Measurements from ENCODE around the gene SSRP1.
A peak's percentile ranks its signal among the peaks of the same experiment; 100 is the strongest.
"Not testable (repeated sequence)": the region's sequence is repeated elsewhere in the genome, so short reads cannot be mapped to it uniquely, and the experiment has no call there.

The SSRP1 gene

DNA sequence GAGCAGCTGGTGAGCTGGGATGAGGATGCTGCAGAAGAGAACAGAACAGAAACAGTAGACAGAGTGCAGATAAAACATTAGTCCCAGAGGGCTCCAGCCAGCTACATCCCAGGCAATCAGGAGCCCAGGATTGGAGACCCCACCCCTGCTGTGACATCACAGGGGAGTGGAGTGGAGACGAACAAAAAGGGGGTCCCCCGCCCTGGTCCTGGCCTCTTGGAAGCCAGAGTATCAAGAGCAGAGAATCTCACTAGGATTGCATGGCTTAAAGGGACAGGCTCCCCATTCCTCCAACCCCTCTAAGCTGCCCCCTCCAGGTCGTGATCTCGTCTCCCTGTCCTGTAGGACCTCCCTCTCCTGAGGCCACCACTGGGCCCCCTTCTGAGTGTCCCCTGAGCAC lies 2.5 kb upstream of the SSRP1 start, which contains the start of gene P2RX3:
TSS of gene P2RX3 (plus strand) at position 211 of the 400 bp plus-strand sequence. CDS start 199 bp downstream, outside the sequence.
- no peak for DNase-seq (ENCODE audit: low read depth)

DNA sequence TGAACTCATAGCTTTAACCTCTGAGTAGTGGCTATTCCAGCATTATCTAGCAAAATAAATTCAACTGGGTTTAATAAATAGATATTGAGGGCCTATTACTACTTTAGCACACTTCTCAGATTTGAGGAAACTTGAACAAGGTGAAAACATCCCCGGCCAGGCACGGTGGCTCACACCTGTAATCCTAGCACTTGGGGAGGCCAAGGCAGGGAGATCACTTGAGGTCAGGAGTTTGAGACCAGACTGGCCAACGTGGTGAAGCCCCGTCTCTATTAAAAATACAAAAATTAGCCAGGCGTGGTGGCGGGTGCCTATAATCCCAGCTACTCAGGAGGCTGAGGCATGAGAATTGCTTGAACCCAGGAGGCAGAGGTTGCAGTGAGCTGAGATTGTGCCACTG lies 1.2 kb upstream of the SSRP1 start:
- DNase-seq (ENCODE audit: low read depth): not testable (repeated sequence)

DNA sequence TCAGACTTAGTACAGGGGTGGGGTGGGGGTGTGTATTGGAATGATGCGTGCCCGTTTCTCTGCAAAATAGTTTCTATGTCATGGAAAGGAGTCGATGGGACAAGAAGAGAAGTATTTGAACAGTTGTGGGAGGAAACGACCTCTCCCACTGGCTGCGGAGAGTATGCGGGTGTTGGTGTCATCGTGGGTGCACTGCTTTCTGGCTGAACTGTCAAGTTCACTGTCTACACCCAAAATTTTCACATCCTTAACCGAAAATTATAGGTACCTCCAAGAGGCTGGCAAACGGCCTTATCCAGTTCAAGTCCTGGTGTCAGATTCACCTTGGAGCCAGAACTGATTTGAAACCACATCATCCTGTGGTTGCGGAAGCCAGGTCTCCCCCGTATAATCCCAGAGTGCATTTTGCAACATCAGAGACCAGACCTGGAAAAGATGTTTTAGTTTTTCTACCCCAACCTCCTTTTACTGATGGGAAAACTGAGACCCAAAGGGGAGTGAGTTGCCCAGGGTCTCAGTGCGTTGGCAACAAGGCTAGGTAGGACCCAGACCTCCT lies 497 bp upstream of the SSRP1 start:
- DNase-seq (ENCODE audit: low read depth): no peak

DNA sequence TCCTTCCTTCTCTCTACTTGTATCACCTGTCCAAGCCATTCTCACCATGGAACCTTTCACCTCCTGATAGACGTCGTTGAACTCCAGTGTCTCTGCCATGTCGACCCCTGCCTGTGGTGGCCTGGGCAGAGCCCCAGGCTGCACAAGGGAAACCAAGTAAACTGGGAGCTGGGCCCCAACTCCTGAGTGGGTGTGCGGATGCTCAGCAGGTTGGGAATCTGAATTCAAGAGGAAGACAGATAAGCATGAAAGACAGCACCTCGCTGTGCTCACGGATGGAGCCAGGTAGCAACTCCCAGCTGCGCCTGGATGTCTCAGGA lies 709 bp downstream of the SSRP1 start:
- DNase-seq (ENCODE audit: low read depth): no peak

DNA sequence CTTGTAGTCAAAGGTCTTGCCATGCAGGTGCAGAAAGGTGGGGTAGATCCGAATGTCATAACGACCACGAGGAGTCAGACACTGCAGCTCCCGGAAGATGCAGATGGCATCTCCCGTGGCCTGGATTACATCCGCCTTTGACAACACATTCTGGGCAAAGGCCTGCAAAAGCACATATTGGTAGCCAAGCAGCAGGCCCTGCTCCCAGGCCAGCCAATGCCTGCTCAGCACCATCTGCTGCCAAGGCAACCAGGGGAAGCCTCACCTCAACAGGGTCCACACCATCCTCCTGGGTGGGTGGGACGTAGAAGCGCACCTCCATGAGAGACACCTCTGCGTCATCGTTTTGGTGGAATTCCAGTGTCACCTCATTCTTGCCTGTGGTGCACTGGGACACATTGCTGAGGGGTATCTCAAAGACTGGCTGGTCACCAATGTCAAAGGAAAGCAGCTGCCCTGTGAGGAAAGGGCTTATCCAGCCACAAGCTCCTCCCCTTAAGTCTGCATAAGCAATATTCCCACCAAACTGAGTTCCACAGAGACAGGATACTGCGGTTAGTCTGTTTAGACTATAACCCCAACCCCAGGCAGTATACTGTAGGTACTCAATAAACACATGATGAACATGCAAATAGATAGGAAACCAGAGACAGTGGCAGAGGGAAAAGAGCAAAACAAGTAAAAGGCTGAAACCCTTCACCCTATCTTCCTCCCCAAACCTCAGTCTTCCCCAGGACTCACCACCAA lies 2.8 kb downstream of the SSRP1 start:
- no peak for DNase-seq (ENCODE audit: low read depth)

DNA sequence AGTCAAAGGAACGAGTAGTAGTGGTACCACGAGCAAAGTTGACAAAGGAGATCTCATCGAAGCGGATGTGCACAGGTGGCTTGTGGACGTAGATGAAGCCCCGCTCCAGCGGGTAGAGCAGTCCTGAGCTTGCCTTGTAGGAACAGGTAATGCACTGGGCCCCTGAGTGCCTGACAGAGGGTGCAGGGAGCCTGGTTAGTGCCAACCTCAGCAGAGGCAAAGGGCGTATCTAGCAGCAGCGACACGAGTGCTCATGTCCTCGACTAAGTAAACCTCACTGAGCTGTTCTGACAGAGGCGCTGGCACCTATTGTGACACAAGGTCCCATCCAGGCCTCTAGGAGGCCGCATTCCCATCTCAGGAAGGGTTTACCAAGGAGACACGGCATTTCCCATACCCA lies 4.0 kb downstream of the SSRP1 start:
- DNase-seq (ENCODE audit: low read depth): no peak

DNA sequence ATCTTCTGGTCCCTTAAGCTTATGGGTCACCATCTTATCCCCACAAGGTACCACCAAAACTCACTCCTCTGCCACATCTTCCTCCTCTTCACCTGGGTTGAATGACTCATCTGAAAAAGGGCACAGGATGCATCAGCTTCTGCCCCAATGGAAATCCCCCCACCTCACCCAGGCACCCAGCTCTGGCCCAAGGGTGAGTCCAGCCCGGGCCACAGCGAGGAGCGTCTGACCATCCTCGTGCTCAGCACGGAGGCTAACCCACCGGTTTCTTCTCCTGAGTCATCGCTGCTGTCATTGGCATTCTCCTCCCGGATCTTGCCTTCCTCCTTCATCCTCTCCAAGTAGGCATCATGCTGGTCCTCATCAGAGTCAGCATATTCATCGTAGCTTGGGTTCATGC lies 5.7 kb downstream of the SSRP1 start:
- DNase-seq (ENCODE audit: low read depth): no peak

DNA sequence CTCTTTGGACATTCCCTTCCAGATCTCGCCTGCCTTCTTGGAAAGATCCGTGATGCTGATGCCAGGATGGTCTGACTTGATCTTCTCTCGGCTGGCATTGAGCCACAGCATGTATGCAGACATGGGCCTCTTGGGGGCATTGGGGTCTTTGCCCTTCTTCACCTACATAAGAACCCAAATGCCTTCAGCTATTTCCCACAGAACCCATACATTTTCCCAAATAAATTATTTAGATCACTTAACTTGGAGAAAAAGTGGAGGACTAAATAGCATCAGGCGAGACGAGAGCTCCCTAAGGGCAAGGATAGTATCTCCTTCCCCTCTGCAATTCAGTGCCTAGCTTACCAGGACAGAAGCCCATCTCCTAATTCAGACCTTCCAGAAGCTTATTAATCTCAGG lies 8.0 kb downstream of the SSRP1 start:
- no peak for DNase-seq (ENCODE audit: low read depth)

DNA sequence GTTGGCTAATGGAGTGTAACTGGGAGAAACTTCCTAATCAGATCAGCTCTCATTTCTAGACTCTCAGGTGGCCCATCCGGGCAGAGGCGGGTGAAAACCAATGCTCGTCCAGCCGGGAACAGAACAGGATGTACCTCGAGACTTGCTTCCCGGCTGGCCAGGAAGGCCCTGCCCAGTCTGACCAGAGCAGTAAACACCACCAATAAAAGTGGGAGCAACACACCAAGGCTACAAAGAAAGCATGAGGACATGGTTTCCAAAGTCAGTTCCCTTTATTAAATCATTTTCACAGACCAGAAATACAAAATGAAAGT lies 10.0 kb downstream of the SSRP1 start:
- no peak for DNase-seq (ENCODE audit: low read depth)

DNA sequence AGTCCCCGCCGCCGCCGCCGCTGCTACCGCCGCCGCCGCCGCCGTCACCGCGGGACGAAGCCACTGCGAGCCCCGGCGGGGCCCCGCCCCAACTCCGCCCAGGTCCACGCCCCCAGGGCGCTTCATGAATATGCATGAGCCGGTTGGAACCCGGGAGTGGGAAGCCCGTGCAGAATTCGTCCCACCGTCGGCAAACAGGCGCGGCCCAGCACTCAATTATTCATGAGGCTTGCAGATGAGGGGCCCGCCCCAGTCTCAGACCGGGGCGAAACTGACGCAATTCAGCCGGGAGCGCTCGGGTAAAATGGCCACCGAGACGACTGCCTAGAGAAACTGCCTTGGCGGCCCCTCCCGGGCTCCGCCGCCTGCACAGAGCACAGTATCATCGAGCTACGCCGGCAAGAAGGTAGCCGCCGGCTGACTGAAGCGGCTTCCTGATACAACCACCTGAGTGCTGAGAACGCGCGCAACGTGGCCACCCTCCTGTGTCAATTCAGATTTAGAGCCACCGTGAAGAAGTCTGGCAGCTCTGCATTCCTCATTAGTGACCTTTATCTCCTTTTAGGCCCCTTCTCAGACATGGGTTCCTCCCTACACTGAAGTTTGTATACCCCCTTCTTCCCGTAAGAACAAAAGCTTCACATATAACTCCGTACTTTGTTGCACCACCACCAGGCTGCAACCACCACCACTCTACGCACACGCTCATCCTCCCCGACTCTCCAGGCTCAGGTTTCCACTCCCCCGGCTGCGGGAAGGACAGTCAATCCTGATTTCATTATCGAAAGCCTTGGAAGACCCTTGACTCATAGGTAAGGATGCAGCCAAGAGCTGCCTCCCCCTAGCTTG lies 10.6 kb downstream of the SSRP1 start, which contains the start of gene TNKS1BP1:
TSS of gene TNKS1BP1 (minus strand) at position 67 of the 849 bp plus-strand sequence. CDS start 3,067 bp downstream, outside the sequence.
- peak; percentile 81 for DNase-seq (ENCODE audit: low read depth)

DNA sequence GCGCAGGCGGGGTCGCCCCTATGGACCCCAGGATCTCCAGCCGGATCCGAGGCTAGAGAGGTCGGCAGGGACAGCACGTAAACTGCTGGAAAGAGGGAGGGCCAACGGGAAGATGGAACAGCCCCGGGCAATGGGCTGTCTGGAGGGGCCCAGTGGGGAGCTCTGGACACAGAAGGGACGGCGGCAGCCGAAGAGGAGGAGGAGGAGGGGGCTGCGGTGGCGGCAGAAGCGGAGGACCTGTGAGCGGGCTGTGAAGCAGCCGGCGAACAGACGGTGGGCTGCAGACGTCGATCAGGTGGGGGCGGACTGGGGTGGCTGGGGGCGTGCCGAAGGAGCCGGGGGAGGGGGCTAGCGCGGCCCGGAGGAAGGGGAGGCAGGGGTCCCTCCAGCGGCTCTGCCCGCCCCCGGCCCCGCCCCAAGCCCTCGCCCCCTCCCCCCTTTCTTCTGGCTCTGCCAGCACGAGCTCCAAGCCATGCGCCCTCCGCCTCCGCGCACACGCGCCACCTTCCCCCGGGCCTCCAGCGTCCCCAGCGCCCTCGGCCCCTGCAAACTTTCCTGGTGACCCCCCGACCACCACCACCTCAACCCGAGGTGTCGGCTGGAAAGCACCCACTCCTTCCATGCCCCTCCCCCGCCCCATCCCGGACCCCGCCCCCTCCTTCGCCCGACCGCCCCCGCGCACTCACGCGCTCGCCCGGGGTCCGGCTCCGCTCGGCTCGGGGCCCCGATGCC lies 11.4 kb downstream of the SSRP1 start:
- no peak for DNase-seq (ENCODE audit: low read depth)

DNA sequence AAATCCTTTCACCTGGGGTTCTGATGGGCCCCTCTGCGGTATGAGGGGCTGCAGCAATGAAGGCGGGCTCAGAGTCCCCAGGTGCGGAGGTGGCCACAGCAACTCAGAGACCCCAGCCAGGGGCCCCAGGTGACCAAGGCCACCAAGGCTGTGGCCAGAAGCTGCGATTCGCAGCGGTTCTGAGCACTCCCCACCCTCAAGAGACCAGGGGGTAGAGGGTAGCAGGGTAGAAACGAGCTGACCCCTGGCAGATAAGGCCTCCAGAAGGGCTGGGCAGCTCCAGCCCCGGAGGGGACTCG lies 11.9 kb downstream of the SSRP1 start:
- DNase-seq (ENCODE audit: low read depth): no peak

DNA sequence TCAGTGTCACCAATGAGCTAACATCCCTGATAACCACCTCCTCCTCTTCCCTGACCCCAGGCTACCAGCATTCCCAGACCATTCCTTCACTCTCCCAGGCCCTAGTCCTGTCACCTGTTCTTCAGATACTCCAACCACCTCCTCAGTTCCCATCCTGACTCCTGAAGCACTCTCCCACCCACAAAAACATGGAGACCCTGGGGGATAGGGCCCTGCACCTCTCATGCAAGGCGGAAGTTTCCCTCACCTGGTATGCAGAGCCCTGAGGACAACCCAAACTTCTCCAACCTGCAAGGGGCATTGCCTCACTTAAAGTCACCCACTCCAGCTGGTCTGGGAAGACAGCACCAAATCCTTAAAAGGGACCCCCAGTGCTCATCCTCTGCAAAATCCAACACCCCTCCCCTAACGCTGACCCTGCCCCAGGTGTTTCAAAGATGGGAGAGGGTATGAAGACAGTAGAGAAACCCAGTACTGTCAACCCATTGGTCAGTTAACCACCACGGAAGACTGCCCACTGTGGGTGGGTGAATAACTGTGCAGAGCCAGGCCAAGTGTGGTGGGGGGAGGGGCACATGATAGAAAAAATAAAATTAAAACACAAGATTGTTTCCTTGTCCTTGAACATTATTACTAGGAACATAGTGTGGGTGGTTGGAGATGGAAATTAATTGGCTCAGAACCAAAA lies 12.4 kb downstream of the SSRP1 start:
- no peak for DNase-seq (ENCODE audit: low read depth)

DNA sequence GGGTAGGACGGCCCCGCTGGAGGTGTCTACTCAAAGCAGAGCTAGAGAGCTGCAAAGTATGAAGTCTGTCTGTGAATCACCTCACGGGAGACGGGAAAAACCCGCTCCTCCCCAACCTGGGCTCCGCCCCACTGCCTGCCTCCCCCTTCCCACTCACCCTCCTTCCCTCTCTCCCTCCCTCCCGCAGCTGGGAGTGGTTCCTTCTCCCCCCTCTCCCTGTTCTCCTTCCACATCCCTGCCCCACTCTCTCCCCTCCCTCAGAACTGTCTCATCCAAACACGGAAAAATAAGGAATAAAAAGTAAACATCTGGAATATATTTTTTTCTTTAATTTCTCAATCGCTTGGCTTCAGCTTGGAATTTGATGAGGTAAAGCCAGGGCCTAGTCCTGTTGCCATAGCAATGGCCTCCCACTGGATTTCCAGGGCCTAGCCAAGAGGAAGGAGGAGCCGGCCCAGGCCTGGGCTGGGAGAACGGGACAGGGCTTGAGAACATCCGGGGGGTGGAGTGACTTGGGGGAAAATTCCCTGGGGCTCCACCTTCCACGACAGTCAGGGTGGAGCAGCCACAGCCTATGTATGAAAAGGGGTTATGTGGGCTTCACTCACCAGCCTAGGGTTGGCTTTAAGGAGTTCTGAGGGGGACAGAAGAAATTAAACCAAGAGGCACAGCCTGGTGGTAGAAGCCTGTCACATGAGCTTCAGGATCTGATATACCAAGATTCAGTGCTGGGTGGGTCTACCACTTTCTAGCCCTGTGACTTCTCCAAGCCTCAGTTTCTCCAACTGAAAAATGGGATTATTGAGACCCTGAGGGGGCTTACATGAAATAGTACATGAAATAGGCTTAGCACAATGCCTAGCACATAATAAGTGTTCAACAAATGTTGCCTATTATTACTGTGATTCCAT lies 13.2 kb downstream of the SSRP1 start:
- peak; percentile 97 for DNase-seq (ENCODE audit: low read depth)

DNA sequence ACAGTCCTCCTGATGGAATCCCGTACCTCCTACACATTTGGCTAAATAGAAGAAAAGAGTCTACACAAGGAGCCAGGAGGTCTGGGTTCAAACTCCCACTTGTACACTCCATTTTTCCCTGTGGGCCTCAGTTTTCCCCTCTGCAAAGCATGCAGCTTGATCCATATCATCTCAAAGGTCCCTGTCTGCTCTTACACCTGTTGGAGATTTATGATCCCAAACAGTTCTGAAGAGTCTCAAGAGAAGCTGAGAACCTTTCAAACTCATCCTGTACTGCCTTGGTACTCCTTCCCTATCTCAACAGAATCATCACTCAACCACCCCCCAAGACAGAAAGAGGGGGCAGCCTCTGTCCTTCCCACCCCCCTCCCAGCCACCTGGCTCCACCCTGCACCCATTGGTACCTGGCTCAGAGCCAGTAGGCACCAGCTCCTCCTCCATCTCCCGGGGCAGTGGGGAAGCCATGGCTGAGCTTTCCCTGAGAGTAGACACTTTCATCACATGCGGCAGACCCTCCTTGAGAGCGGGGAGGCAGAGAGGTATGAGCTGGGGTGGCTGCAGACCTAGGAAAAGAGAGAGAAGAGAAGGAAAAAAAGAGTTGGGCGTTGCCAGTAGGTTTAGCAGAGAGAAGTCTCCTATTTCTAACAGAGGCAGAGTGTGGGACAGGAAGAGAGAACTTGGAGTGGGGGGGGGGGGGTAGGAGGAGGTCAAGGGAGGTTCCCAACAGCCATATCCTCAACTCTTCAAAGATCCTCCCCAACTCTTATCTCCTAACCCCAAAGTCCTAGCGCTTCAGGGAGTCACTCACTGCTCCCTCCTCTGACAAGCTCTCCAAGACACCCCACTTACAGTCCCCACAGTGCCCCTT lies 14.1 kb downstream of the SSRP1 start:
- DNase-seq (ENCODE audit: low read depth): no peak

DNA sequence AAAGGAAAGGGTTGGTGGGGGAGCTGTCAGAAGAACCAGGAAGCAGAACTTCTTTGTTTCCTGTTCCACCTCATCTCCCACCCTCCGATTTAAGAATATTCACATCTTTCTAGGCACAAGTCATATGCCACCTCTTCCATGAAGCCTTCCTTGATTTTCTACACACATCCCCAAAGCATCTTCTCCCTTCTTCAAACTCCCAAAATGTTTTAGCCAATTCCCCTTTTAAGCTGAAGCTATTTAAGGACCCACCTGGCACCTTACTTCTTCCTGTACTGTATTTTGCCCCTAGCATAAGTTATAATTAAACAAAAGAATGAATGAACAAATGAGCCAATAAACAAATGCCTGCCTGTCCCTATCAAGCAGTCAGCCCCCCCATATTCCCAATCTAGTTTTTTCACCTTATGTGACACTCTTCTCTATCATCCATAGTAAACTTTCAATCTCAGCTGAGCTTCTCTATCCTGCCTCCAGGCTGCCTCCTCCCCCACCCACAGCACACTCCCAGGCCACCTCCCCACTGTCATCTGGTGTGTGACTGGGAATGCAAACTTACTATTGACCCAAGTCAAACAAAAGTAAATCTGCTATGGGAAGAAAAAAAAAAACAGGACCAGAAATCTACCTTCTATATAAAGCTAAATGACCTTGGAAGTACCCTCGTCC lies 14.8 kb downstream of the SSRP1 start:
- DNase-seq (ENCODE audit: low read depth): no peak

DNA sequence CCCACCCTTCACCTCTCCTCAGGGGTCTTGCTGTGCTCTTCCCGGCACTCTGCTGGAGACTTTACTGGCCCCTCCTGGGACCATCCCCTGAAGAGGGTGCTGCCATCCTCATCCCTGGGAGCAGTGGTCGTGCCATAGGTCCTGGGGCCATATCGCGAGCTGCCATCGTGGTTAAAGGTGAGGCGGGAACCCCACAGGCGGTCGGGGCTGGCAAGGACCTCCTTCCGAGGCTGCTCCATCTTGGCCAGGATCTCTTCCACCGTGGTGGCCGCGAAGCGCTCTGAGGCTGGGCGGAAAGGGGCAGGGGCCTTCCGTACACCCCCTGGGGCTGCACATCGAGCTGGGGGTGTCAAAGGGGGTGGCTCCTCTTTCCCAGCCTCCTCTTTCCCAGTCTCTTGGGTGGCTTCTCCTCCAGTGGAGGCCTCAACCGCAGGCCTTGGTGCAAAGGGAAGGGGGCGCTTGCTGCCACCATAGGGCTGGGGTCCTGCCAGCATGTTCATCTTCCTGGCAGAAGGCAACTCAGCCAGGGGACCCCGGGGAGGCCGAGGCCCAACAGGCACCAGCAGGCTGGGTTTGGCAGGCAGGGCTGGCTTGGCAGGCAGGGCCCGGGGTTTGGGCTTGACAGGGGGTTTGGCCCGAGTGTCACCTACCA lies 15.5 kb downstream of the SSRP1 start:
- DNase-seq (ENCODE audit: low read depth): no peak

DNA sequence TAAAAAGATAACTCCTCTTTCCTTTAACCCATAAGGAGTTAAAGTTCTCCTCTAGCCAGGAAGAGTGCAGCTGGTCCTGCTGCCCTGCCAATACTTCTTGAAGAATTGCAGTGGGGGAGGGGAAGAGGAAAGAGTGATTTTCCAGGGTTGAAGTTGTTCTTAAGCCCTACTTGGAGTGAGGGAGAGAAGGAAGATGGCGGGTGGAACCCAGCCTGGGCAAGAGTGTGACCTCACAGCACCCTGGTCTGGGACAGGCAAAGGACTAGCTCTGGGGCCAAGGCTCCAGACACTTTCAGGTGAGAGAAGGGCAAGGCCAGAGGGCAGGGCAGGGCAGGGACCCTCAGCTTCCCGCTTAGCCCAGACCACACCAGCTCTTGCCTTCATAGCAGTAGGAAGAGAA lies 17.5 kb downstream of the SSRP1 start:
- no peak for DNase-seq (ENCODE audit: low read depth)

DNA sequence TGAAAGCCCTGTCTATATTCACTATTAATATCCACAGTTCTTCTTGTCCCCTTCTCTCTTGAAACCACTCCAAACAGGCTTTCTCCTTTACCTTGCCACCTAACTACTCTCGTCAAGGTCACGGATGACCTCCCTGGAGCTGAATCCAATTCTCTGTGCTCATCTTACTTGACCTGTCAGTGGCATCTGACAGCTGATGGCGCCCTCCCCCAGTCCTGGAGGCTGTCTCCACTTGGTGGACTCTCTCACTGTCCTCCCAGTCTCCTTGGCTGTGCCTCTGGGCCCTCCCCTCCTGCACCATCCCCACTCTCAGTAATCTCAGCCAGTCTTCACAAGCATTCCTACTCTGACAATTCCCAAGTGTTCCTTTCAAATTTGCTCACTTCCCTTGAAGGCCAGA lies 19.7 kb downstream of the SSRP1 start:
- no peak for DNase-seq (ENCODE audit: low read depth)
